Measurements from ENCODE around the gene UGT1A10. TPM values are rescaled to one million over a fixed set of nuclear protein-coding genes. Genes with fewer than 3 reads are reported as not detected.

Gene UGT1A10
- total RNA-seq, 1 experiment from 2014 or later = not detected

DNA sequence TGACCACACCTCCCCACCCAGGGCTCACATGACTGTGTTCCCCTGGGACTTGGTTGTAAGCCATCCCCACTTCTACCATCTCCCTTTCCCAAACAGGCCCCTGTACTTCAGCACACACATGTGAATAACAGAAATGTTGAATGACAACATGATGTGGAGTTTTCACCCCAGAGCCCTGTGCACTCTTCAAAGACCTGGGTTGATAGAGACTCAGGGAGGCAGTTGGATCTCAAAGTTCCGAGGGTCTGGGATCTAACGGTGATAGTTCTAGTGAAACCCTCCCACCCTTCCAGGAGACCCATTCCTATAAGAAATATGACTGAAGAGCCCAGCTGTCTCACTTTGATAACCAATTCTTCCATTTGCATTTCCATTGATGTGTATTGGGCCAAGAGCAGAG lies 141.8 kb downstream of the UGT1A10 start, which contains the start of gene MROH2A (continued):
- TF ChIP-seq CTCF (IDR thresholded peaks at IDR 0.05 in 2 of 3, conservative IDR thresholded peaks at IDR 0.05 in 1 of 3; ENCODE audit: borderline replicate concordance in 1 of 3, insufficient read depth in 1 of 3, low read depth in 2 of 3, low read length in 2 of 3) = no peak

GRCh38 chr2:233779722-233780121 lies 143.5 kb downstream of the UGT1A10 start:
- Histone ChIP-seq H3K79me2 (ENCODE audit: insufficient read depth, low read length) (no peaks in the 10 kb centered on the region), H3K9me2 (ENCODE audit: insufficient read depth) (no peaks in the 10 kb centered on the region), H3K27me3 (ENCODE audit: insufficient read depth, low read length) (no peaks in the 10 kb centered on the region), H3K4me1 (ENCODE audit: control insufficient read depth in 1 of 2, insufficient read depth in 2 of 2, low read length in 2 of 2) (no peaks in the 10 kb centered on the region), H4K20me1 (ENCODE audit: insufficient read depth) (no peaks in the 10 kb centered on the region), H3K9me3 (ENCODE audit: control insufficient read depth in 1 of 2, insufficient read depth in 1 of 2, low read depth in 1 of 2, low read length in 2 of 2) (no peaks in the 10 kb centered on the region), H3K4me3 (replicated peaks in 1 of 2; ENCODE audit: low read depth in 1 of 2, low read length in 2 of 2) (no peak overlapping the region), H3K36me3 (ENCODE audit: control insufficient read depth in 1 of 2, insufficient read depth in 2 of 2, low read length in 2 of 2) (no peaks in the 10 kb centered on the region), H3K9ac (ENCODE audit: low read length) (no peak overlapping the region), H3K27ac (ENCODE audit: low read depth, low read length) (no peak overlapping the region), H2AFZ (ENCODE audit: low read depth, low read length, poor library complexity, severe bottlenecking) (no peak overlapping the region), H3K4me2 (ENCODE audit: low read length) (no peak overlapping the region)
- ChIA-PET CTCF (no interaction called here), RAD21 (ENCODE audit: low non-redundant PET in 1 of 2, low total read pairs in 2 of 2, uncharacterized antibody in 2 of 2, unreplicated experiment in 2 of 2) (no interaction called here), POLR2A (no interaction called here)
- TF ChIP-seq ELF1 (IDR thresholded peaks at IDR 0.05; ENCODE audit: borderline replicate concordance, low read depth) = no peak
- TF ChIP-seq FOSL1 (IDR thresholded peaks at IDR 0.05; ENCODE audit: low read depth) = no peak
- TF ChIP-seq SIN3A (IDR thresholded peaks at IDR 0.05; ENCODE audit: low read depth) = no peak
- no peak for TF ChIP-seq CBX3 (IDR thresholded peaks at IDR 0.05; ENCODE audit: low read depth)
- TF ChIP-seq, protein P1, sequence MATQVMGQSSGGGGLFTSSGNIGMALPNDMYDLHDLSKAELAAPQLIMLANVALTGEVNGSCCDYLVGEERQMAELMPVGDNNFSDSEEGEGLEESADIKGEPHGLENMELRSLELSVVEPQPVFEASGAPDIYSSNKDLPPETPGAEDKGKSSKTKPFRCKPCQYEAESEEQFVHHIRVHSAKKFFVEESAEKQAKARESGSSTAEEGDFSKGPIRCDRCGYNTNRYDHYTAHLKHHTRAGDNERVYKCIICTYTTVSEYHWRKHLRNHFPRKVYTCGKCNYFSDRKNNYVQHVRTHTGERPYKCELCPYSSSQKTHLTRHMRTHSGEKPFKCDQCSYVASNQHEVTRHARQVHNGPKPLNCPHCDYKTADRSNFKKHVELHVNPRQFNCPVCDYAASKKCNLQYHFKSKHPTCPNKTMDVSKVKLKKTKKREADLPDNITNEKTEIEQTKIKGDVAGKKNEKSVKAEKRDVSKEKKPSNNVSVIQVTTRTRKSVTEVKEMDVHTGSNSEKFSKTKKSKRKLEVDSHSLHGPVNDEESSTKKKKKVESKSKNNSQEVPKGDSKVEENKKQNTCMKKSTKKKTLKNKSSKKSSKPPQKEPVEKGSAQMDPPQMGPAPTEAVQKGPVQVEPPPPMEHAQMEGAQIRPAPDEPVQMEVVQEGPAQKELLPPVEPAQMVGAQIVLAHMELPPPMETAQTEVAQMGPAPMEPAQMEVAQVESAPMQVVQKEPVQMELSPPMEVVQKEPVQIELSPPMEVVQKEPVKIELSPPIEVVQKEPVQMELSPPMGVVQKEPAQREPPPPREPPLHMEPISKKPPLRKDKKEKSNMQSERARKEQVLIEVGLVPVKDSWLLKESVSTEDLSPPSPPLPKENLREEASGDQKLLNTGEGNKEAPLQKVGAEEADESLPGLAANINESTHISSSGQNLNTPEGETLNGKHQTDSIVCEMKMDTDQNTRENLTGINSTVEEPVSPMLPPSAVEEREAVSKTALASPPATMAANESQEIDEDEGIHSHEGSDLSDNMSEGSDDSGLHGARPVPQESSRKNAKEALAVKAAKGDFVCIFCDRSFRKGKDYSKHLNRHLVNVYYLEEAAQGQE (IDR thresholded peaks at IDR 0.05; ENCODE audit: low read depth) = no peak
- TF ChIP-seq ZNF274 (IDR thresholded peaks at IDR 0.05; ENCODE audit: low read depth, low read length) = no peak
- no peak for TF ChIP-seq ZFX (IDR thresholded peaks at IDR 0.05)
- no peak for TF ChIP-seq EZH2 (IDR thresholded peaks at IDR 0.05)
- BruUV-seq (replicated peaks) = no TSS peak
- no peak for DNase-seq (ENCODE audit: low read depth, low spot score)
- no peak for ATAC-seq
- intact Hi-C loops (cut with micrococcal nuclease) = no loop called here

All from HCT116 (cell line).